AG09309 (cell line): ENCODE data around the gene SMAD3.

Experiments
- DNase-seq: peaks from one replicate; pipeline ENCODE4 v3.0.0-alpha.2; 2010; ENCODE audit warnings: low read depth
- H3K4me3 ChIP-seq: 2 replicates; pipeline ENCODE4 v1.5.1; 2011; ENCODE audit warnings: mild to moderate bottlenecking, low read depth, low read length, moderate library complexity; ENCODE audit not compliant: control insufficient read depth
- TF ChIP-seq, protein P1 (sequence below): IDR thresholded peaks from 2 replicates; pipeline ENCODE4 v1.5.1; 2011; ENCODE audit warnings: mild to moderate bottlenecking, low read depth, low read length, inconsistent platforms; ENCODE audit not compliant: insufficient read depth, control insufficient read depth; ENCODE audit errors: missing control alignments

The SMAD3 gene

DNA sequence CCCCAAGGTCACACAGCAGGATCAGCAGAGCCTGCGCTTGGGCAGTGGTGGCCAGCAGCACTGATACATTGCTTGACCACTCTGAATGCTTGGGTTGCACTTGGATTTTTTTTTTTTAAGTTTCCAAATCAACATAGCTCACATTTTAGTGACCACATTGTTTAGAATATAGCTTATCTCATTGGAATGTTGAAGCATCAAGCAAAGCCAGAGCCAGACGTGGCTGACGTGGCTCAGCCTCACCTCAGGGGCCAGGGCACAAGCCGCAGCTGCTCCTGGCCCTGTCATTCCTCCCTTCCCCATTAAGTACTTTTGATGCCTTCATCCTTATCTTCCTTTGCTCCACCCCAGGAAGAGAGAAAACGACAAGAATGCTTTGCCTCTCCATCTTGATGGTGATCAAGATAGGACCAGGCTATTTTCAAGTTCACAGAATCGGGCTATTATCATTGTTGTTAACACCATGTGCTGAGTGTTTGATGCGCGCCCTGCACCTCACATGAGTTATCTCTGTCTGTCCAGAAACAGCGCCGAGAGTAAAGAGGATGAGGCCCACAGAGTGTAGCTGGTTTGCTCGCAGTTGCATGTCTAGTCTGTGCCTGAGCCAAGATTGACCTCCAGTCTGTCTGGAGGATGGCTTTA lies 113.3 kb downstream of the SMAD3 start:
- no peak overlapping the region for H3K4me3 ChIP-seq
- TF ChIP-seq, protein P1, sequence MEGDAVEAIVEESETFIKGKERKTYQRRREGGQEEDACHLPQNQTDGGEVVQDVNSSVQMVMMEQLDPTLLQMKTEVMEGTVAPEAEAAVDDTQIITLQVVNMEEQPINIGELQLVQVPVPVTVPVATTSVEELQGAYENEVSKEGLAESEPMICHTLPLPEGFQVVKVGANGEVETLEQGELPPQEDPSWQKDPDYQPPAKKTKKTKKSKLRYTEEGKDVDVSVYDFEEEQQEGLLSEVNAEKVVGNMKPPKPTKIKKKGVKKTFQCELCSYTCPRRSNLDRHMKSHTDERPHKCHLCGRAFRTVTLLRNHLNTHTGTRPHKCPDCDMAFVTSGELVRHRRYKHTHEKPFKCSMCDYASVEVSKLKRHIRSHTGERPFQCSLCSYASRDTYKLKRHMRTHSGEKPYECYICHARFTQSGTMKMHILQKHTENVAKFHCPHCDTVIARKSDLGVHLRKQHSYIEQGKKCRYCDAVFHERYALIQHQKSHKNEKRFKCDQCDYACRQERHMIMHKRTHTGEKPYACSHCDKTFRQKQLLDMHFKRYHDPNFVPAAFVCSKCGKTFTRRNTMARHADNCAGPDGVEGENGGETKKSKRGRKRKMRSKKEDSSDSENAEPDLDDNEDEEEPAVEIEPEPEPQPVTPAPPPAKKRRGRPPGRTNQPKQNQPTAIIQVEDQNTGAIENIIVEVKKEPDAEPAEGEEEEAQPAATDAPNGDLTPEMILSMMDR: no peak
- peak; percentile 95 for DNase-seq

DNA sequence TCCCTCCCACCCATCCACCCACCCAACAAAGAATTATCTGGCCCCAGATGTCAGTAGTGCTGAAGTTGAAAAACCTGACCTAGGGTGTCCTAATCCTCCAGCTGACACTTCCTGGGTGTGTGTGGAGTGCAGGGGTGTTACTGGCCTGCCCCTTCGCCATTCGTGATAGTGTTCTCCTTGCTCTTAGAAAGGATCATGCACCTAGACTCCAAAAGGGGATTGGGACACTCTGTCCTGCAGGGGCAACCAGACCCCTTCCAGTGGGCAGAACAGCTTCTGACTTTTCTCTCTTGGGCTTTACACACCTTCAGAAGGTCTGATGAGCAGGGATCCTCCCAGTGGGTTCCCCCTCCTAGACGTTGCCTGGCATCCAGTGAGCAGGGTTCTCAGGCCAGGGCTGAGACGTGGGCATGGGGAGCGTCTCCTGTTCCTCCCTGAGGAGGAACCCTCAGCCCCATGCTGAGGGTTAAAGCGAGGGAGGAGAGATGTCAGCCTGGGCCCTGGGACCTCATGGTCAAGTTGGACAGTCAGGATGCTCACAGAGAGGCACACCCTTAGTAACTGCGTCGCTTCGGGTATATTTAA lies 114.1 kb downstream of the SMAD3 start:
- H3K4me3 ChIP-seq: no peak overlapping the region
- TF ChIP-seq, protein P1: no peak
- DNase-seq: no peak

DNA sequence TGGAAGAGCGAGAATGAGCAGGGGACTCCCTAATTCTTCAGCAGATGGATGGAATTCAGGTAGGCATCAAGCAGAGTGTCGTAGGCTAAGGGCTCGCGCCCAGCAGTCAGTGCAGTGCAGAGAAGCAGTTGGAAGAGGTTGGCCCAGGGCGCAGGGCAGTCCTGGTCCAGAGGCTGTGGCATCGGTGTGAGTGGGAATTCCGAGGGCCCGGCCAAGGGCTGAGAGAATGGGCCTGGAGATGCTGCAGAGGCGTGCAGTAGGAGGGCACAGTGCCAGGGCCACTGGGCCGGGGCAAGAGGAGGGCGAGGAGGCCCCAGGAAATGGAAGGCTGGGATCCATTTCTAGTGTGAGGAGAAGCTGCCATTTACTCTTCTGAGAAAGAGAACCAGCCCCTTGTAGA lies 114.6 kb downstream of the SMAD3 start:
- TF ChIP-seq, protein P1: no peak
- no peak overlapping the region for H3K4me3 ChIP-seq
- no peak for DNase-seq

DNA sequence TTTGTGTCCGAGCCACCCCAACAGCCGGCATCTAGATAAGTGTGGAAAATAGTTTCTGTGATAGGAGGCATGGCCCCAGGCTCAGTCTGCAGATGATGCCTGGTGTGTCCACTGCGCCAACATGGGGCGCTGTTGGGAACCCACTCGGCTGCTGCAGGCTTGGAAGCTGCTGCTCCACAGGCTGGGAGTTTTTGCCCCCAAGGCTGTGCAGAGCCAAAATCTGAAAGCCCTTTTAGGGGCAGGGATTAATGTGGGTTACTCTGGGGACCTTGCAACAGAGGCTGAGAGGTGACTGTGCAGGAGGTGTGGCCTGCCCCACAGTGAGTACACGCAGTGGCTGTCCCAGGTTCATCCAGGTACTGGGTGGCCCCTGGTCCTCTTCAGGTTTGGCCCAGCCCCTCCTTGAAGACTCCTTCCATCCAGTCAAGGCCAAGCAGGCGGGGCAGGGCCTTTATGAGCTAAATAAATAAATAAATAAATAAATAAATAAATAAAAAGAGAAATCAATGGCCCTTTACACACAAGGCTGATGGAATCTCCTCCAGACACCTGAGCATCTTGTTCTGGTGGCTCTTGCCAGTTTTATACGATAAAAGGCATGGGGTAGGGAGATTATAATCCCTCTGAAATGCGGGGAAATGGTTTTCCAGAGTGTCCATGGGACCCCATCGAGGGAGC lies 115.3 kb downstream of the SMAD3 start:
- no peak for DNase-seq
- no peak overlapping the region for H3K4me3 ChIP-seq
- TF ChIP-seq, protein P1: no peak

DNA sequence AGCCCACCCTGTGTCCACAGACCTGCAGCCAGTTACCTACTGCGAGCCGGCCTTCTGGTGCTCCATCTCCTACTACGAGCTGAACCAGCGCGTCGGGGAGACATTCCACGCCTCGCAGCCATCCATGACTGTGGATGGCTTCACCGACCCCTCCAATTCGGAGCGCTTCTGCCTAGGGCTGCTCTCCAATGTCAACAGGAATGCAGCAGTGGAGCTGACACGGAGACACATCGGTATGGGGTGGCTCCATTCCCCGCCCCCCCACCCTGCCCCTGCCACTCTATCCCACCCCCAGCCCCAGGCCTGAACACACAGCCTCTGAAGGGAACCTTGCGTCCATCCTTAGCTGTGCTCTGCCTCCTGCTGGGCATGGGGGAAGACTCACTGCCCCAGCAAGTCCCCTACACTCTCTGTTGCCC lies 115.8 kb downstream of the SMAD3 start:
- no peak for DNase-seq
- no peak overlapping the region for H3K4me3 ChIP-seq
- TF ChIP-seq, protein P1: no peak

DNA sequence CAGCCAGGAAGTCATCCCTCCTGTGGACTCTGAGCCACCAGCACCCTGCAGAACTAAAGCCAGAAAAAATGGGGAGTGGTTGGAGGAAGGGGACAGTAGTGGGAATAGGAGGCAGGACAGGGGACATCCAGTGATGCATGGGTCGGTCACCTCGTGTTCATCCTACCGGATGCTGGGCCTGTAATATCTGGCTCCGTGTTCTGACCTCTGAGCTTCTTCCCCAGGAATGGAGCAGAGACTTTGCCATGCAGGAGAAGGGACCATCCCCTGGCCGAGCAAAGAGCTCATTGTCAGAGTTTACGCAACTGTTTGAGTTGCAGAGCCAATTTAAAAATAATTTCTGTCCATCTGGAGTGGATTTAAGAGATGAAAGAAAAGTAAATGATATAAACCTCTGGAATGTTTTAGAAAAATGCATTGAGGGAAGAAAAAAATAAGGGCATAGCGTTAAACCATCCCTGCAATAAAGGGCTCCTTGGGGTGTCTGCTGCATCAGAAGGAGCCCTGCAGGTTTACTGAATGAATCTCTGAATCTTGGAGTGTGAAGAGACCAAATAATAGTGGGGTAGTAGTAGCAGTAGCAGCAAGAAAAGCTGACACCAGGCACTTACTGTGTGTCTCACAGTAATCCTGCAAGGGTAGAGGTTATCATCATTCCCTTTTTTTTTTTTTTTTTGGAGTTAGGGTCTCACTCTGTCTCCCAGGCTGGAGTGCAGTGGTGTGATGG lies 118.2 kb downstream of the SMAD3 start:
- peak; percentile 74 for DNase-seq
- H3K4me3 ChIP-seq: no peak overlapping the region
- TF ChIP-seq, protein P1: no peak
